HG03432 (cell line): Measurements from ENCODE around the gene RCAN3.

Experiments
- ATAC-seq: cut with Tn5 transposase; IDR thresholded peaks from one replicate; pipeline ENCODE4 v1.9.1; 2021; ENCODE audit warnings: mild to moderate bottlenecking, moderate library complexity; ENCODE audit not compliant: unreplicated experiment

Gene RCAN3

GRCh38 chr1:24572301-24572700, 69.7 kb downstream of the RCAN3 start:
- ATAC-seq = no peak

- ATAC-seq = no peak
These were observed 73.4 kb downstream of the RCAN3 start for GRCh38 chr1:24575905-24576587.

GRCh38 chr1:24578846-24579245, 76.2 kb downstream of the RCAN3 start:
- ATAC-seq = no peak

GRCh38 chr1:24580756-24581155, 78.1 kb downstream of the RCAN3 start:
- ATAC-seq = no peak

- ATAC-seq = no peak
These were observed 81.6 kb downstream of the RCAN3 start for GRCh38 chr1:24584171-24584647.

GRCh38 chr1:24586119-24586518, 83.5 kb downstream of the RCAN3 start:
- ATAC-seq = no peak

- no peak for ATAC-seq
These were observed 84.6 kb downstream of the RCAN3 start for GRCh38 chr1:24586970-24587820.

- ATAC-seq = no peak
These were observed 85.9 kb downstream of the RCAN3 start for GRCh38 chr1:24588573-24588972.

- no peak for ATAC-seq
These were observed 86.6 kb downstream of the RCAN3 start for GRCh38 chr1:24589200-24589599.
